Fibroblast of lung (primary cell): ENCODE results near the gene DRC7. TPM values are rescaled to one million over a fixed set of nuclear protein-coding genes. Genes with fewer than 3 reads are reported as not detected.

ENCODE experiments used
- DNase-seq, 2 donors: peaks; one replicate each; pipeline versions ENCODE4 v3.0.0 to v3.0.0-alpha.2; 2010; ENCODE audit warnings: low read depth in 2 of 2
- H2AFZ ChIP-seq: 2 replicates; pipeline ENCODE4 v1.5.1; 2012; ENCODE audit warnings: low read length, control low read depth, inconsistent platforms
- H3K27ac ChIP-seq: 2 replicates; pipeline ENCODE4 v1.5.1; 2011; ENCODE audit warnings: low read length, control low read depth; ENCODE audit not compliant: insufficient read depth
- H3K27me3 ChIP-seq: 2 replicates; pipeline ENCODE4 v1.5.1; 2011; ENCODE audit warnings: mild to moderate bottlenecking, low read length; ENCODE audit not compliant: control insufficient read depth, insufficient read depth
- H3K36me3 ChIP-seq: 2 replicates; pipeline ENCODE4 v1.5.1; 2011; ENCODE audit warnings: low read length; ENCODE audit not compliant: control insufficient read depth, insufficient read depth
- H3K4me1 ChIP-seq: 2 replicates; pipeline ENCODE4 v1.5.1; 2011; ENCODE audit warnings: low read length; ENCODE audit not compliant: control insufficient read depth, insufficient read depth; ENCODE audit errors: extremely low read depth
- H3K4me2 ChIP-seq: 2 replicates; pipeline ENCODE4 v1.5.1; 2011; ENCODE audit warnings: low read length, control low read depth; ENCODE audit not compliant: insufficient read depth; ENCODE audit errors: extremely low read depth
- H3K4me3 ChIP-seq, 4 experiments: fragments of 200-600 bp in 1 of 4; sonication (generic) in 1 of 4; replicated peaks in 1 of 4; 2 replicates each; pipeline ENCODE4 v1.5.1; 2011 to 2016; ENCODE audit warnings: low read length in 4 of 4, low read depth in 3 of 4, mild to moderate bottlenecking in 3 of 4, control low read depth in 2 of 4, inconsistent platforms in 1 of 4, mixed read lengths in 1 of 4; ENCODE audit not compliant: insufficient read depth in 1 of 4; ENCODE audit errors: control extremely low read depth in 1 of 4
- H3K79me2 ChIP-seq: 2 replicates; pipeline ENCODE4 v1.5.1; 2012; ENCODE audit warnings: mild to moderate bottlenecking, low read length, inconsistent platforms; ENCODE audit not compliant: control insufficient read depth, insufficient read depth
- H3K9ac ChIP-seq: 2 replicates; pipeline ENCODE4 v1.5.1; 2011; ENCODE audit warnings: mild to moderate bottlenecking, low read length, control low read depth; ENCODE audit not compliant: insufficient read depth
- H3K9me3 ChIP-seq: 2 replicates; pipeline ENCODE4 v1.5.1; 2012; ENCODE audit warnings: low read depth, low read length; ENCODE audit not compliant: control insufficient read depth, insufficient read depth
- H4K20me1 ChIP-seq: 2 replicates; pipeline ENCODE4 v1.5.1; 2011; ENCODE audit warnings: low read length; ENCODE audit not compliant: control insufficient read depth, insufficient read depth; ENCODE audit errors: extremely low read depth
- EZH2 ChIP-seq: IDR thresholded peaks from 2 replicates; pipeline ENCODE4 v1.5.1; 2012; ENCODE audit warnings: low read length, control low read depth, mild to moderate bottlenecking; ENCODE audit errors: missing control alignments
- polyA plus RNA-seq, 2 donors: library from polyadenylated mRNA; depleted of rRNA in 1 of 2; stranded (reverse) in 1 of 2; unstranded in 1 of 2; fragments of >200 nt; gene quantifications; 2 replicates each; pipeline ENCODE4 v1.2.1, GENCODE V29; 2011 to 2012; ENCODE audit warnings: missing spikeins in 1 of 2
- total RNA-seq: library from RNA; depleted of rRNA; stranded (reverse); fragments of >200 nt; gene quantifications from 2 replicates; pipeline ENCODE4 v1.2.1, GENCODE V29; 2014
- TF ChIP-seq, protein P1 (sequence below), 2 donors: IDR thresholded peaks in 1 of 2; conservative IDR thresholded peaks in 1 of 2; 1 replicate in 1 of 2; 2 replicates in 1 of 2; pipeline ENCODE4 v1.5.1; 2011 to 2012; ENCODE audit warnings: low read length in 2 of 2, control low read depth in 1 of 2, inconsistent platforms in 1 of 2, low read depth in 1 of 2, mild to moderate bottlenecking in 1 of 2

DRC7 gene
- total and polyA plus RNA-seq, 2 donors (not counting 1 experiment from before 2014, with no cell fraction given) = not detected

DNA sequence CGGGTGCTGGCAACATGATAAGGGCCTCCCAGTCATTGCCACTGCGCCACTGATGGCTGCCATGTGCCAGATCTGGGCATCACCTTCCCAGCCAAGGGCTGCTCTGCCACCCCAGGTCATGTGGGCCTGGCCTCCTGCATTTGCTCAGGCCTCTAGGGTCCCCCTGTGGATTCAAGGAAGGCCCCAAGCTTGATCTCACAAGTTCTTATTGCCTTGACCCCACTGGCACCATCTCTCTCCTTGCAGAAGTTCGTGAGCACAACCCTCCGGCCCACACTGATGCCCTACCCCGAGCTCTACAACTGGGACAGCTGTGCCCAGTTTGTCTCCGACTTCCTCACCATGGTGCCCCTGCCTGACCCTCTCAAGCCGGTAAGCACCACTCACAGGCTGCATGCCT, 5.3 kb downstream of the DRC7 start:
- no peak for DNase-seq
- no peak overlapping the region for H3K4me3 ChIP-seq
- no peak overlapping the region for H3K9ac ChIP-seq
- no peak for TF ChIP-seq EZH2
- H3K4me2 ChIP-seq = no peak overlapping the region
- H3K36me3 ChIP-seq = no peaks in the 10 kb centered on the region
- H4K20me1 ChIP-seq = no peaks in the 10 kb centered on the region
- H3K27ac ChIP-seq = no peak overlapping the region
- no peaks in the 10 kb centered on the region for H3K4me1 ChIP-seq
- H3K79me2 ChIP-seq = no peaks in the 10 kb centered on the region
- peaks cover 2% of the 10 kb centered on the region for H3K27me3 ChIP-seq
- no peak overlapping the region for H2AFZ ChIP-seq
- H3K9me3 ChIP-seq = no peaks in the 10 kb centered on the region

DNA sequence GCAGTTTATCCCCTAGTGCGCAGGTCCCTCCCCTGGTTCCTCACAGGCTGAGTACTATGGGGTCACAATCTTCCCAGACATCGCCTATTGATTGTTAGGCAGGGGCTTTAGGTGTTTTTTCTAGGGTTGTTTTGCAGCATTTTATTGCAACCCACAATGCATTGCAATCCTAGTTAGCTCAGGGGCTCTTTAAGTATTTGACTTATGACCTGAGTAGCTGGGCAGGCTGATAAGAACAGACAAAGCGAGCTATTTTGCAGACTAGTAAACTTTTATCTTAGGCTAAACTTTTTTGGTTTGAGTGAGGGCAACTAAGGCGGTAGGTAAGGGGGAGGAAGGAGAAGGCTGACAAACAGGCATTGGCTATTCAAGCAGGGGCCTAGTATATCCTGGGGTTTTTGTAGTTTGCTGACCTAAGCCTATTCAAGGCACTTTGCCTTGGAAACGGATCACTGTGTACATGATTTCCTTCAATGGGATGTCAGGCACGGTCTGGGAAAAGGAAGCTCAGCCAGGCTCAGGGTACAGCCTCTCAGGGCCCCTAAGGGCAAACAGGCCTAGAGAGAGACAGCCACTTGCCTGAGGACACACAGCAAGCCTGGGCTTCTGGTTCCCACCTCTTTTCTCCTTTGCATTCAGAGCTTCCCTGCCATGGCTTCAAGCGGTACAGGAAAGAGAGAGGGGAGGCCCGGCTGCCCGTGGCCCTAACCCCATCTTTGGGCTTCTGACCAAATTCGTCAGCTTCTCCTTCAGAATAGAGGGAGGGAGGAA, 6.4 kb downstream of the DRC7 start:
- no peak overlapping the region for H3K4me2 ChIP-seq
- no peak overlapping the region for H3K9ac ChIP-seq
- H3K36me3 ChIP-seq = no peaks in the 10 kb centered on the region
- no peak for DNase-seq
- no peak overlapping the region for H3K4me3 ChIP-seq
- no peak overlapping the region for H3K27ac ChIP-seq
- no peaks in the 10 kb centered on the region for H3K9me3 ChIP-seq
- H2AFZ ChIP-seq = no peak overlapping the region
- no peaks in the 10 kb centered on the region for H3K79me2 ChIP-seq
- TF ChIP-seq, protein P1, sequence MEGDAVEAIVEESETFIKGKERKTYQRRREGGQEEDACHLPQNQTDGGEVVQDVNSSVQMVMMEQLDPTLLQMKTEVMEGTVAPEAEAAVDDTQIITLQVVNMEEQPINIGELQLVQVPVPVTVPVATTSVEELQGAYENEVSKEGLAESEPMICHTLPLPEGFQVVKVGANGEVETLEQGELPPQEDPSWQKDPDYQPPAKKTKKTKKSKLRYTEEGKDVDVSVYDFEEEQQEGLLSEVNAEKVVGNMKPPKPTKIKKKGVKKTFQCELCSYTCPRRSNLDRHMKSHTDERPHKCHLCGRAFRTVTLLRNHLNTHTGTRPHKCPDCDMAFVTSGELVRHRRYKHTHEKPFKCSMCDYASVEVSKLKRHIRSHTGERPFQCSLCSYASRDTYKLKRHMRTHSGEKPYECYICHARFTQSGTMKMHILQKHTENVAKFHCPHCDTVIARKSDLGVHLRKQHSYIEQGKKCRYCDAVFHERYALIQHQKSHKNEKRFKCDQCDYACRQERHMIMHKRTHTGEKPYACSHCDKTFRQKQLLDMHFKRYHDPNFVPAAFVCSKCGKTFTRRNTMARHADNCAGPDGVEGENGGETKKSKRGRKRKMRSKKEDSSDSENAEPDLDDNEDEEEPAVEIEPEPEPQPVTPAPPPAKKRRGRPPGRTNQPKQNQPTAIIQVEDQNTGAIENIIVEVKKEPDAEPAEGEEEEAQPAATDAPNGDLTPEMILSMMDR (conservative IDR thresholded peaks at IDR 0.05 in 1 of 2, IDR thresholded peaks at IDR 0.05 in 1 of 2; ENCODE audit: low read depth in 1 of 2, low read length in 2 of 2) = no peak
- no peak for TF ChIP-seq EZH2
- H3K4me1 ChIP-seq = no peaks in the 10 kb centered on the region
- peaks cover 2% of the 10 kb centered on the region for H3K27me3 ChIP-seq
- no peaks in the 10 kb centered on the region for H4K20me1 ChIP-seq

DNA sequence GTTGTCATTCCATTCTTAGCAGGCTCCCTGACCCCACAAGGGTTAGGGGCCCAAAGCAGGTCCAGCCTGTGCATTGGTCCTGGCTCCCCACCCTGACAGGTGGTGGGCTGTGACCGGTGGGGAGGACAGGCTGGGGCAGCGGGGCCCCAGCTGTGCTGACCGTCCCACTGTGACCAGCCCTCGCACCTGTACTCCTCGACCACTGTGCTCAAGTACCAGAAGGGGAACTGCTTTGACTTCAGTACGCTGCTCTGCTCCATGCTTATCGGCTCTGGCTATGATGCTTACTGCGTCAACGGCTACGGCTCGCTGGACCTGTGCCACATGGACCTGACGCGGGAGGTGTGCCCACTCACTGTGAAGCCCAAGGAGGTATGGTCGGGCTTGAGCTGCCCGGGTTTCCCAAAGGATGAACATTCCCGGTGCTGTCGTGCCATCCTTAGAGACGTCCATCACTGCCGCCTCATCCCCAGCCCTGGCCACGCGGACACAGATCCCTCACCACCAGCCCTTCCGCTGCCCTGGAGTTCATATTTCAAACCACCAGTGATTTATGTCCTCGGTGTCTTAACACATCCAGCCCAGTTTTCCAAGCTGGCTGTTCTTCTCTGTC, 7.3 kb downstream of the DRC7 start:
- Histone ChIP-seq H3K27me3 (peaks cover 2% of the 10 kb centered on the region), H3K4me3 (no peak overlapping the region), H4K20me1 (no peaks in the 10 kb centered on the region), H3K9ac (no peak overlapping the region), H3K9me3 (no peaks in the 10 kb centered on the region), H3K36me3 (no peaks in the 10 kb centered on the region), H3K4me2 (no peak overlapping the region), H3K4me1 (no peaks in the 10 kb centered on the region), H3K27ac (no peak overlapping the region), H2AFZ (no peak overlapping the region), H3K79me2 (no peaks in the 10 kb centered on the region)
- TF ChIP-seq, protein P1 (conservative IDR thresholded peaks at IDR 0.05 in 1 of 2, IDR thresholded peaks at IDR 0.05 in 1 of 2; ENCODE audit: low read depth in 1 of 2, low read length in 2 of 2) = no peak
- no peak for TF ChIP-seq EZH2
- no peak for DNase-seq
